BE2C (cell line): ENCODE measurements around the gene SERGEF.

ENCODE experiments used
- DNase-seq: peaks from one replicate; pipeline ENCODE4 v3.0.0-alpha.2; 2020
- H3K27me3 ChIP-seq: fragments of 250-450 bp; sonication (Bioruptor Pico); 2 replicates; pipeline ENCODE4 v1.5.1; 2020; ENCODE audit warnings: mild to moderate bottlenecking
- H3K36me3 ChIP-seq: fragments of 250-450 bp; sonication (Bioruptor Pico); 2 replicates; pipeline ENCODE4 v1.5.1; 2020; ENCODE audit warnings: mild to moderate bottlenecking
- H3K4me1 ChIP-seq: fragments of 250-450 bp; sonication (Bioruptor Pico); 2 replicates; pipeline ENCODE4 v1.5.1; 2020
- H3K4me3 ChIP-seq: 2 replicates; pipeline ENCODE4 v1.5.1; 2011; ENCODE audit warnings: low read depth, low read length
- H3K9me3 ChIP-seq: fragments of 250-450 bp; sonication (Bioruptor Pico); 2 replicates; pipeline ENCODE4 v1.5.1; 2020
- TF ChIP-seq, protein P1 (sequence below): IDR thresholded peaks from 2 replicates; pipeline ENCODE4 v1.5.1; 2012; ENCODE audit warnings: mild to moderate bottlenecking, low read depth, low read length

Gene SERGEF

DNA sequence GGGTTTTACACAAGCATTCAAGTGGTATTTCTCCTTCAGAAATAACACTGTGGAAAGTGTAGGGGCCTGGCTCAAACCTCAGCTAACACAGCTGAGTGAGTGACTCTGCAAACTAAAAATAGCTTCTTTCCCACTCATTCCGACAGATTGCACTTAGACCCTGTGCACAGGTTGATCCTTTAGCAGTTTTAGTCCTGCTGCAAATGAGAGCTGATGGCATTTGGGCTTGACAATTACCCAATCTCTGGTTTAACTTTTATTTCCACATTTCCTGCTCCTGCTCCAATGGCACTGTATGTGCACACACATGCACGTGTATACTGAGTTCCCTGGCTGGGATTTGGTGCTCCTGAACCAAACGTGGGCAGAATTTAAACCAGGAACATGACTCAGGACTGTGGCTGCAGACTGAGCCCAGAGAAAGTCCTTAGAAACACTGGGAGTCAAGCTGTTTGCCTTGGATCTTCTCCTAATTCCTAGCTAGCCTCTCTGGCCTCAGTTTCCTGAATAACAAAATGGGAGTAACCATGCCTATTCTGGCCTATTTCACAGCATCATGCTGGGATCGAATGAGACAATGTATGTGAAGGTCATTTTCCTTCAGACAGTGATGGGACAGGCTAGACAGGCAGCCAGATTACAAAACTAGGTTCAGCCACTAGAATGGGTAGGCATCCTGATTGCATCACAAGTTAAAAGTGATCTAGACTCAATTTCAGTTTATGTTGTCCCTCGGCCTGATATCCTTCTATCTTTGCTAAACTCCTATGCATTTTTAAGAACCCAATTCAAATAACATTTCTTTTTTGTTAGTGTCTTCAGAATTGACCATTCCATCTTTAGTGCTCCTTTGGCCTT is 58.2 kb downstream of the SERGEF start:
- Histone ChIP-seq H3K36me3 (no peaks in the 10 kb centered on the region), H3K27me3 (no peaks in the 10 kb centered on the region), H3K9me3 (no peaks in the 10 kb centered on the region), H3K4me3 (no peak overlapping the region), H3K4me1 (no peaks in the 10 kb centered on the region)
- no peak for DNase-seq
- TF ChIP-seq, protein P1, sequence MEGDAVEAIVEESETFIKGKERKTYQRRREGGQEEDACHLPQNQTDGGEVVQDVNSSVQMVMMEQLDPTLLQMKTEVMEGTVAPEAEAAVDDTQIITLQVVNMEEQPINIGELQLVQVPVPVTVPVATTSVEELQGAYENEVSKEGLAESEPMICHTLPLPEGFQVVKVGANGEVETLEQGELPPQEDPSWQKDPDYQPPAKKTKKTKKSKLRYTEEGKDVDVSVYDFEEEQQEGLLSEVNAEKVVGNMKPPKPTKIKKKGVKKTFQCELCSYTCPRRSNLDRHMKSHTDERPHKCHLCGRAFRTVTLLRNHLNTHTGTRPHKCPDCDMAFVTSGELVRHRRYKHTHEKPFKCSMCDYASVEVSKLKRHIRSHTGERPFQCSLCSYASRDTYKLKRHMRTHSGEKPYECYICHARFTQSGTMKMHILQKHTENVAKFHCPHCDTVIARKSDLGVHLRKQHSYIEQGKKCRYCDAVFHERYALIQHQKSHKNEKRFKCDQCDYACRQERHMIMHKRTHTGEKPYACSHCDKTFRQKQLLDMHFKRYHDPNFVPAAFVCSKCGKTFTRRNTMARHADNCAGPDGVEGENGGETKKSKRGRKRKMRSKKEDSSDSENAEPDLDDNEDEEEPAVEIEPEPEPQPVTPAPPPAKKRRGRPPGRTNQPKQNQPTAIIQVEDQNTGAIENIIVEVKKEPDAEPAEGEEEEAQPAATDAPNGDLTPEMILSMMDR: no peak

DNA sequence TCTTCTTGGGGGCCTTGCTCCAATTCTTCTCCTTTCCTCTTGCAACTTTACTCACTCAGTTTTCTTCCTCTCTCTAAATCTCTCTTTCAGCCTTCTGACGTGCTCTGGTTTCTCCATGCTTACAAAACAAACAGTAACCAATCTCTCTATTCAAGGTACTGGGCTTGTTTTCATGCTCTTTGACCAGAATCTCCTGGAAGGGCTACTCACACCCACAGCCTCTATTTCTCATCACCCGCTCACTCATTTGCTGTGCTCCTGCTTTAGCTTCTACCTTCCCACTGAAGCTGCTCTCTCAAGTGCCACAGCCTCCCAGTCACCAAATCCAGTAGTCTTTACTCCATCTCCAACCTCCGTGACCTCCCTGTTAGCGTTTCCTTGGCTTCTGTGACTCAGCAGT is 60.4 kb downstream of the SERGEF start:
- Histone ChIP-seq H3K9me3 (no peaks in the 10 kb centered on the region), H3K4me1 (no peaks in the 10 kb centered on the region), H3K36me3 (no peaks in the 10 kb centered on the region), H3K4me3 (no peak overlapping the region), H3K27me3 (no peaks in the 10 kb centered on the region)
- TF ChIP-seq, protein P1: no peak
- no peak for DNase-seq

DNA sequence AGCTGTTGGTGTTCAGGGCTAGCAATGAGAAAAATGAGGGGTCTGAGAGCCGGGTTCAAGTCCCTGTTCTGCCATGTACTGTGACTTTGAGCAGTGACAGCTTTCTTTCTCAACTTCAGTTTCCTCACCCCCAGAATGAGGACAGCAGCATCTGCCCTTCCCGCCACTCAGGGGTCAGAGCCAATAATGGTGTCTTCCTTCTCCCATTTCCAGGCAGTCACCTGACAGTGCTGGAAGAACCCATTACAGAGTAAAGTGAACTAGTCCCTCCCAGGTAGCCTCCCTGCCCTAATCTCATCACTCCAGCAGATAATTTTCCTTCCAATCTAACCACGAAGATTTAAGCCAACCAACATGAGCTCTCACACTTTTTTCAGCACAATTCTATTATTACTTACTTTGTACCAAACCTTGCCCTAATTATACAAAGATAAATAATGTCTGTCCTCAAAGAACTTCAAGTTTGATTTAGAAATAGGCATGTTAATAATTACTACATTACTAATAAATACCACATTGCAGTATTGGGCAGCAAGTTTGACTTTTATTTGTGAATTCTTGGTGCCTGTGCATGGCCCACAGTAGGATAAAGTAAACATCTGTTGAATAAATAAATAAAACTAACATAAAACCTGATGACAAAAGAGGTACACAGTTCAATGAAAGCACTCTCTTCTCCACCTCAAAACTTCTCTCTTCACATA is 61.0 kb downstream of the SERGEF start:
- H3K36me3 ChIP-seq: no peaks in the 10 kb centered on the region
- no peaks in the 10 kb centered on the region for H3K9me3 ChIP-seq
- TF ChIP-seq, protein P1: no peak
- DNase-seq: no peak
- H3K4me1 ChIP-seq: no peaks in the 10 kb centered on the region
- no peaks in the 10 kb centered on the region for H3K27me3 ChIP-seq
- H3K4me3 ChIP-seq: no peak overlapping the region

GRCh38 chr11:17950644-17951043 is 62.2 kb downstream of the SERGEF start:
- TF ChIP-seq, protein P1: no peak
- H3K27me3 ChIP-seq: no peaks in the 10 kb centered on the region
- H3K4me3 ChIP-seq: no peak overlapping the region
- no peaks in the 10 kb centered on the region for H3K9me3 ChIP-seq
- no peaks in the 10 kb centered on the region for H3K36me3 ChIP-seq
- H3K4me1 ChIP-seq: no peaks in the 10 kb centered on the region
- no peak for DNase-seq

DNA sequence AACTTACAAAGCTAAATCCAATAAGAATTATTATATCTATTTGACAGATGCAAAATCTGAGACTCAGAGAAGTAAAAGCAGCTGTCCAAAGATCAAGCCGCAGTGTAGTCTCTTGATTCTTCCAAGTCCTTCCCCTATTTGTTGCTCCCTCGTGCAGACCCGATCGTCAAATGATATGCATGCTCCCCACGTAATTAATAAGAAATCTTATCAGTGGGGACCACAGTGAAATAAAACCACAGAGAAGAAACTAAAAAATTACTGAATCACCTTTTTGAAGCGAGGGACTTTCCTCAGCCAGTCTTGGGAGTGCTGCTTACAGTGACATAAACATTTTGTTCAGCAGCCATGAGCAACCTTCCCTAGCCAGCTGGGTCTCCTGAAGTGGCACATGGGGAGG is 64.6 kb downstream of the SERGEF start:
- Histone ChIP-seq H3K4me1 (no peaks in the 10 kb centered on the region), H3K36me3 (no peaks in the 10 kb centered on the region), H3K4me3 (no peak overlapping the region), H3K27me3 (no peaks in the 10 kb centered on the region), H3K9me3 (no peaks in the 10 kb centered on the region)
- DNase-seq: no peak
- TF ChIP-seq, protein P1: no peak

- no peaks in the 10 kb centered on the region for H3K27me3 ChIP-seq
- TF ChIP-seq, protein P1: no peak
- no peaks in the 10 kb centered on the region for H3K9me3 ChIP-seq
- H3K4me3 ChIP-seq: no peak overlapping the region
- H3K4me1 ChIP-seq: no peaks in the 10 kb centered on the region
- DNase-seq: no peak
- H3K36me3 ChIP-seq: no peaks in the 10 kb centered on the region
Measured at GRCh38 chr11:17939542-17939941, 73.3 kb downstream of the SERGEF start.
